Measurements from ENCODE around the gene TNFRSF1B.

DNA sequence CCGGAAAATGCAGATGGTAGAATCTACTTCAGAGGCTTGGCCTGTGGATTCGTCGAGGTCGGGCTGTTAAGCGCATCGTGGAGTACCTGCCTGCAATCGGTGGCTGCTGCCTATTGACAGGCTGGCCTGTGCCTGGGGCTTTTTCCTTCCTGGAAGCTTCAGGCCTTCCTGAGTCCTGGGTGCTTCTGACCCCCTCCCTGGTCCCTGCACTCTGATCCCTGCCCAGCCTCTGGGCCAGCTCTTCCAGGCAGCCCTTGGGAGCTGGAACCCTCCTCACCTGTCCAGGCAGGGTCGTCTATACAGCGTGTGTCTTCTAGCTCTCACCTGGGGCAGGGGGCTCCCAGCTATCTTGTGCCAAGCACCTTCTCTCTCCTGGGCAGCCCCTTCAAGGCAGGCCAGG is 40.0 kb upstream of the TNFRSF1B start:
- TF ChIP-seq, protein P1, sequence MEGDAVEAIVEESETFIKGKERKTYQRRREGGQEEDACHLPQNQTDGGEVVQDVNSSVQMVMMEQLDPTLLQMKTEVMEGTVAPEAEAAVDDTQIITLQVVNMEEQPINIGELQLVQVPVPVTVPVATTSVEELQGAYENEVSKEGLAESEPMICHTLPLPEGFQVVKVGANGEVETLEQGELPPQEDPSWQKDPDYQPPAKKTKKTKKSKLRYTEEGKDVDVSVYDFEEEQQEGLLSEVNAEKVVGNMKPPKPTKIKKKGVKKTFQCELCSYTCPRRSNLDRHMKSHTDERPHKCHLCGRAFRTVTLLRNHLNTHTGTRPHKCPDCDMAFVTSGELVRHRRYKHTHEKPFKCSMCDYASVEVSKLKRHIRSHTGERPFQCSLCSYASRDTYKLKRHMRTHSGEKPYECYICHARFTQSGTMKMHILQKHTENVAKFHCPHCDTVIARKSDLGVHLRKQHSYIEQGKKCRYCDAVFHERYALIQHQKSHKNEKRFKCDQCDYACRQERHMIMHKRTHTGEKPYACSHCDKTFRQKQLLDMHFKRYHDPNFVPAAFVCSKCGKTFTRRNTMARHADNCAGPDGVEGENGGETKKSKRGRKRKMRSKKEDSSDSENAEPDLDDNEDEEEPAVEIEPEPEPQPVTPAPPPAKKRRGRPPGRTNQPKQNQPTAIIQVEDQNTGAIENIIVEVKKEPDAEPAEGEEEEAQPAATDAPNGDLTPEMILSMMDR (IDR thresholded peaks at IDR 0.05; ENCODE audit: borderline replicate concordance, extremely low read depth, low read length, poor library complexity, severe bottlenecking): no peak
- TF ChIP-seq EZH2 (IDR thresholded peaks at IDR 0.05; ENCODE audit: borderline replicate concordance, low read depth, low read length, severe bottlenecking): no peak

Data from DND-41 (cell line).